K562 (cell line): ENCODE data around the gene PIGX. TPM values are rescaled to one million over a fixed set of nuclear protein-coding genes. Genes with fewer than 3 reads are reported as not detected.

Source experiments
- BHLHE40 ChIP-seq: IDR thresholded peaks from 2 replicates; pipeline ENCODE4 v1.6.1; 2011; ENCODE audit warnings: low read length, improper control_type of control experiment
- C11orf30 ChIP-seq: fragments of 450-650 bp; IDR thresholded peaks from 2 replicates; pipeline ENCODE4 v1.6.1; 2016; ENCODE audit warnings: low read depth, mild to moderate bottlenecking
- CBX3 ChIP-seq, 2 experiments: IDR thresholded peaks; 1 replicate in 1 of 2; 2 replicates in 1 of 2; pipeline ENCODE4 v1.6.1; 2012; ENCODE audit warnings: inconsistent platforms in 2 of 2, low read length in 2 of 2, borderline replicate concordance in 1 of 2, control low read depth in 1 of 2
- CCAR2 ChIP-seq: fragments of 200-400 bp; formaldehyde crosslinking; IDR thresholded peaks from 2 replicates; pipeline ENCODE4 v1.6.1; 2017; ENCODE audit warnings: mild to moderate bottlenecking, low read depth, low read length
- CHD2 ChIP-seq: IDR thresholded peaks from 2 replicates; pipeline ENCODE4 v1.6.1; 2011; ENCODE audit warnings: low read depth, low read length
- DACH1 ChIP-seq: fragments of 450-650 bp; IDR thresholded peaks from 2 replicates; pipeline ENCODE4 v1.6.1; 2018; ENCODE audit not compliant: partially characterized antibody
- DDX20 ChIP-seq: fragments of 450-650 bp; IDR thresholded peaks from 2 replicates; pipeline ENCODE4 v1.6.1; 2016; ENCODE audit warnings: missing genetic modification characterization, low read depth, mild to moderate bottlenecking, missing compliant biosample characterization, moderate library complexity
- EP400 ChIP-seq: fragments of 450-650 bp; IDR thresholded peaks from 2 replicates; pipeline ENCODE4 v1.6.1; 2017; ENCODE audit warnings: antibody characterized with exemption, mild to moderate bottlenecking, moderate library complexity
- FOXM1 ChIP-seq, 2 experiments: fragments of 450-650 bp in 1 of 2; sonication (generic) in 1 of 2; formaldehyde crosslinking in 1 of 2; IDR thresholded peaks; 2 replicates each; pipeline versions ENCODE4 v1.6.1 to v1.9.0; 2017 to 2022; ENCODE audit warnings: low read depth in 2 of 2, mild to moderate bottlenecking in 2 of 2, missing genetic modification reagents in 1 of 2, moderate library complexity in 1 of 2
- HDAC6 ChIP-seq: IDR thresholded peaks from 2 replicates; pipeline ENCODE4 v1.6.1; 2012; ENCODE audit warnings: low read depth, mild to moderate bottlenecking, control low read depth, inconsistent platforms, low read length, moderate library complexity
- HNRNPUL1 ChIP-seq: fragments of 200-400 bp; formaldehyde crosslinking; IDR thresholded peaks from 2 replicates; pipeline ENCODE4 v1.6.1; 2017; ENCODE audit warnings: low read length
- NCOR1 ChIP-seq: fragments of 450-650 bp; IDR thresholded peaks from 2 replicates; pipeline ENCODE4 v1.6.1; 2016; ENCODE audit warnings: mild to moderate bottlenecking, moderate library complexity
- PPARD ChIP-seq: fragments of 250-450 bp; sonication (Bioruptor Pico); IDR thresholded peaks from 2 replicates; pipeline ENCODE4 v1.8.0; 2022; ENCODE audit warnings: inconsistent platforms, mild to moderate bottlenecking, moderate library complexity
- TRIM28 ChIP-seq: fragments of 450-650 bp; IDR thresholded peaks from 2 replicates; pipeline ENCODE4 v1.6.1; 2017
- WHSC1 ChIP-seq: IDR thresholded peaks from one replicate; pipeline ENCODE4 v1.6.1; 2012; ENCODE audit warnings: low read length, control low read depth, inconsistent platforms
- ZNF780A ChIP-seq: fragments of 250-450 bp; sonication (Bioruptor Pico); IDR thresholded peaks from 2 replicates; pipeline ENCODE4 v1.5.0; 2021; ENCODE audit warnings: mild to moderate bottlenecking
- polyA plus RNA-seq, 8 experiments: library from polyadenylated mRNA; depleted of rRNA in 4 of 8; stranded (reverse) in 5 of 8; unstranded in 3 of 8; fragments of >200 nt; fragmentation: Nextera tagmentation in 2 of 8; fragmentation: Illumina TruSeq in 1 of 8; extraction: Ambion mirVana in 2 of 8; extraction: Trizol in 1 of 8; gene quantifications; 2 replicates each; pipeline versions ENCODE4 v1.2.1 to v1.2.3, GENCODE V29; 2011 to 2014; ENCODE audit warnings: inconsistent platforms in 1 of 8, missing spikeins in 1 of 8
- total RNA-seq, 7 experiments: library from RNA; depleted of rRNA in 6 of 7; stranded (reverse); fragments of >200 nt in 6 of 7; fragmentation: Illumina TruSeq in 2 of 7; extraction: Trizol in 2 of 7; gene quantifications; 2 replicates each; pipeline versions ENCODE4 v1.2.1 to v1.2.3, GENCODE V29; 2011 to 2021; ENCODE audit warnings: low replicate concordance in 1 of 7
- TF ChIP-seq, protein P1 (sequence below), 2 experiments: fragments of 450-650 bp; IDR thresholded peaks; 2 replicates each; pipeline ENCODE4 v1.6.1; 2018; ENCODE audit warnings: mild to moderate bottlenecking in 2 of 2, low read depth in 1 of 2; ENCODE audit not compliant: partially characterized antibody in 2 of 2
- TF ChIP-seq, protein P2 (sequence below): fragments of 450-650 bp; IDR thresholded peaks from 2 replicates; pipeline ENCODE4 v1.6.1; 2016; ENCODE audit warnings: borderline replicate concordance
- TF ChIP-seq, protein P3 (sequence below): fragments of 450-650 bp; IDR thresholded peaks from 2 replicates; pipeline ENCODE4 v1.6.1; 2017; ENCODE audit warnings: antibody characterized with exemption

PIGX gene
- total and polyA plus RNA-seq, 9 of the 15 experiments (the other 6 are each of a cell fraction or from before 2014, with no cell fraction given), result 3.7 to 36.3 (median 26.9) TPM

DNA sequence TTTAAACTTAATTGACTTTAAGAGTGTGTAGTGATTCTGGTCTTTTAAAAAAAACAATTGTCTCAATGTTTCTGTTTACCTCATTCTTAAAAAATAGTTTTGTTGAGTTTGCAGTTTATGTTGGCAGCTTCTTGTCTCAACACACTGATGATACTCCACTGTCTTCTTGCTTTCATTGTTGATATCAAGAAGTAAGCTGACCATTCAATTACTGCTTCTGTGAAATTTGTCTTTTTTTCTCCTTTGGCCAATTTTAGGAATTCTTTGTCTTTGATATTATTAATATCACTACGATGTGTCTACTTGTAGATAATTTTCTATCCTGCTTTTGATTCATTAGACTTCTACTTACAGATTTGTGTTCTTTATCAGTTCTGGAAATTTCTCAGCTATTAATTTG, 58.9 kb downstream of the PIGX start (continued):
- no peak for TF ChIP-seq HDAC6
- TF ChIP-seq DACH1, result no peak
- TF ChIP-seq, protein P1, sequence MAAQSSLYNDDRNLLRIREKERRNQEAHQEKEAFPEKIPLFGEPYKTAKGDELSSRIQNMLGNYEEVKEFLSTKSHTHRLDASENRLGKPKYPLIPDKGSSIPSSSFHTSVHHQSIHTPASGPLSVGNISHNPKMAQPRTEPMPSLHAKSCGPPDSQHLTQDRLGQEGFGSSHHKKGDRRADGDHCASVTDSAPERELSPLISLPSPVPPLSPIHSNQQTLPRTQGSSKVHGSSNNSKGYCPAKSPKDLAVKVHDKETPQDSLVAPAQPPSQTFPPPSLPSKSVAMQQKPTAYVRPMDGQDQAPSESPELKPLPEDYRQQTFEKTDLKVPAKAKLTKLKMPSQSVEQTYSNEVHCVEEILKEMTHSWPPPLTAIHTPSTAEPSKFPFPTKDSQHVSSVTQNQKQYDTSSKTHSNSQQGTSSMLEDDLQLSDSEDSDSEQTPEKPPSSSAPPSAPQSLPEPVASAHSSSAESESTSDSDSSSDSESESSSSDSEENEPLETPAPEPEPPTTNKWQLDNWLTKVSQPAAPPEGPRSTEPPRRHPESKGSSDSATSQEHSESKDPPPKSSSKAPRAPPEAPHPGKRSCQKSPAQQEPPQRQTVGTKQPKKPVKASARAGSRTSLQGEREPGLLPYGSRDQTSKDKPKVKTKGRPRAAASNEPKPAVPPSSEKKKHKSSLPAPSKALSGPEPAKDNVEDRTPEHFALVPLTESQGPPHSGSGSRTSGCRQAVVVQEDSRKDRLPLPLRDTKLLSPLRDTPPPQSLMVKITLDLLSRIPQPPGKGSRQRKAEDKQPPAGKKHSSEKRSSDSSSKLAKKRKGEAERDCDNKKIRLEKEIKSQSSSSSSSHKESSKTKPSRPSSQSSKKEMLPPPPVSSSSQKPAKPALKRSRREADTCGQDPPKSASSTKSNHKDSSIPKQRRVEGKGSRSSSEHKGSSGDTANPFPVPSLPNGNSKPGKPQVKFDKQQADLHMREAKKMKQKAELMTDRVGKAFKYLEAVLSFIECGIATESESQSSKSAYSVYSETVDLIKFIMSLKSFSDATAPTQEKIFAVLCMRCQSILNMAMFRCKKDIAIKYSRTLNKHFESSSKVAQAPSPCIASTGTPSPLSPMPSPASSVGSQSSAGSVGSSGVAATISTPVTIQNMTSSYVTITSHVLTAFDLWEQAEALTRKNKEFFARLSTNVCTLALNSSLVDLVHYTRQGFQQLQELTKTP (IDR thresholded peaks at IDR 0.05; ENCODE audit: low read depth in 1 of 2, partially characterized antibody in 2 of 2), result no peak
- peak in 1 of 2 experiments; percentile 57; a peak in 1 of 3 replicates for TF ChIP-seq CBX3 (IDR thresholded peaks at IDR 0.05; ENCODE audit: borderline replicate concordance in 1 of 2, low read length in 2 of 2)
- TF ChIP-seq, protein P2, sequence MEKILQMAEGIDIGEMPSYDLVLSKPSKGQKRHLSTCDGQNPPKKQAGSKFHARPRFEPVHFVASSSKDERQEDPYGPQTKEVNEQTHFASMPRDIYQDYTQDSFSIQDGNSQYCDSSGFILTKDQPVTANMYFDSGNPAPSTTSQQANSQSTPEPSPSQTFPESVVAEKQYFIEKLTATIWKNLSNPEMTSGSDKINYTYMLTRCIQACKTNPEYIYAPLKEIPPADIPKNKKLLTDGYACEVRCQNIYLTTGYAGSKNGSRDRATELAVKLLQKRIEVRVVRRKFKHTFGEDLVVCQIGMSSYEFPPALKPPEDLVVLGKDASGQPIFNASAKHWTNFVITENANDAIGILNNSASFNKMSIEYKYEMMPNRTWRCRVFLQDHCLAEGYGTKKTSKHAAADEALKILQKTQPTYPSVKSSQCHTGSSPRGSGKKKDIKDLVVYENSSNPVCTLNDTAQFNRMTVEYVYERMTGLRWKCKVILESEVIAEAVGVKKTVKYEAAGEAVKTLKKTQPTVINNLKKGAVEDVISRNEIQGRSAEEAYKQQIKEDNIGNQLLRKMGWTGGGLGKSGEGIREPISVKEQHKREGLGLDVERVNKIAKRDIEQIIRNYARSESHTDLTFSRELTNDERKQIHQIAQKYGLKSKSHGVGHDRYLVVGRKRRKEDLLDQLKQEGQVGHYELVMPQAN, result no peak
- no peak for TF ChIP-seq DDX20
- no peak for TF ChIP-seq FOXM1 (IDR thresholded peaks at IDR 0.05; ENCODE audit: low read depth)
- TF ChIP-seq FOXM1 (CRISPR knock-in tag; IDR thresholded peaks at IDR 0.05; ENCODE audit: low read depth), result no peak
- TF ChIP-seq CHD2, result no peak
- no peak for TF ChIP-seq NCOR1
- TF ChIP-seq HNRNPUL1, result no peak
- TF ChIP-seq EP400, result no peak
- TF ChIP-seq BHLHE40, result no peak
- TF ChIP-seq PPARD, result no peak
- TF ChIP-seq TRIM28, result 0 out of 2 replicates have a peak, but pooled peaks have one; percentile 40
- TF ChIP-seq, protein P3, sequence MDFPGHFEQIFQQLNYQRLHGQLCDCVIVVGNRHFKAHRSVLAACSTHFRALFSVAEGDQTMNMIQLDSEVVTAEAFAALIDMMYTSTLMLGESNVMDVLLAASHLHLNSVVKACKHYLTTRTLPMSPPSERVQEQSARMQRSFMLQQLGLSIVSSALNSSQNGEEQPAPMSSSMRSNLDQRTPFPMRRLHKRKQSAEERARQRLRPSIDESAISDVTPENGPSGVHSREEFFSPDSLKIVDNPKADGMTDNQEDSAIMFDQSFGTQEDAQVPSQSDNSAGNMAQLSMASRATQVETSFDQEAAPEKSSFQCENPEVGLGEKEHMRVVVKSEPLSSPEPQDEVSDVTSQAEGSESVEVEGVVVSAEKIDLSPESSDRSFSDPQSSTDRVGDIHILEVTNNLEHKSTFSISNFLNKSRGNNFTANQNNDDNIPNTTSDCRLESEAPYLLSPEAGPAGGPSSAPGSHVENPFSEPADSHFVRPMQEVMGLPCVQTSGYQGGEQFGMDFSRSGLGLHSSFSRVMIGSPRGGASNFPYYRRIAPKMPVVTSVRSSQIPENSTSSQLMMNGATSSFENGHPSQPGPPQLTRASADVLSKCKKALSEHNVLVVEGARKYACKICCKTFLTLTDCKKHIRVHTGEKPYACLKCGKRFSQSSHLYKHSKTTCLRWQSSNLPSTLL, result no peak
- no peak for TF ChIP-seq CCAR2
- TF ChIP-seq WHSC1, result no peak
- TF ChIP-seq C11orf30, result peak; percentile 43
- TF ChIP-seq ZNF780A (CRISPR knock-in tag), result no peak
- TF ChIP-seq, all 486 proteins: peak for 4
